HepG2 (cell line): Measurements from ENCODE around the gene ZMAT2. TPM values are rescaled to one million over a fixed set of nuclear protein-coding genes. Genes with fewer than 3 reads are reported as not detected.

Experiments used
- RAD51 ChIP-seq: fragments of 450-650 bp; IDR thresholded peaks from 2 replicates; pipeline ENCODE4 v1.6.1; 2016; ENCODE audit warnings: borderline replicate concordance
- RBM22 ChIP-seq: fragments of 200-400 bp; formaldehyde crosslinking; optimal IDR thresholded peaks from 2 replicates; pipeline ENCODE3; 2017; ENCODE audit warnings: mild to moderate bottlenecking, low read length, moderate library complexity
- REXO4 ChIP-seq: sonication (generic); formaldehyde crosslinking; IDR thresholded peaks from 2 replicates; pipeline ENCODE4 v1.8.0; 2022; ENCODE audit warnings: missing genetic modification reagents, mild to moderate bottlenecking, borderline replicate concordance
- RFX5 ChIP-seq: IDR thresholded peaks from 2 replicates; pipeline ENCODE4 v1.6.1; 2011; ENCODE audit warnings: low read depth, low read length, improper control_type of control experiment
- ZBTB21 ChIP-seq: sonication (generic); formaldehyde crosslinking; IDR thresholded peaks from 2 replicates; pipeline ENCODE4 v1.4.0; 2020; ENCODE audit warnings: missing genetic modification reagents
- ZKSCAN1 ChIP-seq: fragments of 150-350 bp; IDR thresholded peaks from 2 replicates; pipeline ENCODE4 v1.6.1; 2014; ENCODE audit warnings: low read length
- ZMYM4 ChIP-seq: sonication (generic); formaldehyde crosslinking; IDR thresholded peaks from 2 replicates; pipeline ENCODE4 v1.8.1; 2023; ENCODE audit warnings: mild to moderate bottlenecking, missing genetic modification reagents
- ZNF256 ChIP-seq: sonication (generic); formaldehyde crosslinking; conservative IDR thresholded peaks from 2 replicates; pipeline ENCODE4 v1.4.0; 2020; ENCODE audit warnings: missing genetic modification reagents
- ZNF597 ChIP-seq: sonication (generic); formaldehyde crosslinking; IDR thresholded peaks from 2 replicates; pipeline ENCODE4 v1.5.0; 2020; ENCODE audit warnings: missing genetic modification reagents
- ZNF891 ChIP-seq: sonication (generic); formaldehyde crosslinking; IDR thresholded peaks from 2 replicates; pipeline ENCODE4 v1.5.0; 2020; ENCODE audit warnings: mild to moderate bottlenecking, missing genetic modification reagents
- polyA plus RNA-seq, 8 experiments: library from polyadenylated mRNA; depleted of rRNA in 3 of 8; stranded (reverse) in 7 of 8; unstranded in 1 of 8; fragments of >200 nt; fragmentation: Illumina TruSeq in 4 of 8; extraction: Trizol in 4 of 8; gene quantifications; 2 replicates each; pipeline versions ENCODE4 v1.2.1 to v1.2.3, GENCODE V29; 2011 to 2016; ENCODE audit warnings: low read depth in 4 of 8, missing spikeins in 1 of 8, mixed read lengths in 1 of 8; ENCODE audit not compliant: insufficient read depth in 1 of 8
- total RNA-seq, 5 experiments: library from RNA; depleted of rRNA; stranded (reverse); fragments of >200 nt; fragmentation: Illumina TruSeq; extraction: Trizol; gene quantifications; 2 replicates each; pipeline ENCODE4 v1.2.3, GENCODE V29; 2016; ENCODE audit warnings: low read depth in 1 of 5
- TF ChIP-seq, protein P1 (sequence below), 2 experiments: IDR thresholded peaks; 2 replicates each; pipeline ENCODE4 v1.6.1; 2011 to 2012; ENCODE audit warnings: low read length in 2 of 2, borderline replicate concordance in 1 of 2, low read depth in 1 of 2, mild to moderate bottlenecking in 1 of 2, moderate library complexity in 1 of 2
- TF ChIP-seq, protein P2 (sequence below): sonication (generic); formaldehyde crosslinking; IDR thresholded peaks from 2 replicates; pipeline ENCODE4 v1.4.0; 2020; ENCODE audit warnings: mild to moderate bottlenecking, missing genetic modification reagents
- TF ChIP-seq, protein P3 (sequence below): IDR thresholded peaks from 2 replicates; pipeline ENCODE4 v1.6.1; 2016; ENCODE audit warnings: low read depth, control low read depth
- TF ChIP-seq, protein P4 (sequence below): sonication (generic); formaldehyde crosslinking; IDR thresholded peaks from 2 replicates; pipeline ENCODE4 v1.4.0; 2020; ENCODE audit warnings: mild to moderate bottlenecking, missing genetic modification reagents
- TF ChIP-seq, protein P5 (sequence below): sonication (generic); formaldehyde crosslinking; conservative IDR thresholded peaks from 2 replicates; pipeline ENCODE4 v1.8.1; 2023; ENCODE audit warnings: missing genetic modification reagents
- TF ChIP-seq, protein P6 (sequence below): sonication (generic); formaldehyde crosslinking; IDR thresholded peaks from 2 replicates; pipeline ENCODE4 v1.4.0; 2020; ENCODE audit warnings: missing genetic modification reagents, mild to moderate bottlenecking, borderline replicate concordance

The ZMAT2 gene
- total and polyA plus RNA-seq, 2 of the 13 experiments (the other 11 are each of a cell fraction or from before 2014, with no cell fraction given), result 35.4 to 92.8 TPM

- TF ChIP-seq ZNF891, result 0 out of 2 replicates have a peak, but pooled peaks have one; percentile 33
- TF ChIP-seq, protein P1, sequence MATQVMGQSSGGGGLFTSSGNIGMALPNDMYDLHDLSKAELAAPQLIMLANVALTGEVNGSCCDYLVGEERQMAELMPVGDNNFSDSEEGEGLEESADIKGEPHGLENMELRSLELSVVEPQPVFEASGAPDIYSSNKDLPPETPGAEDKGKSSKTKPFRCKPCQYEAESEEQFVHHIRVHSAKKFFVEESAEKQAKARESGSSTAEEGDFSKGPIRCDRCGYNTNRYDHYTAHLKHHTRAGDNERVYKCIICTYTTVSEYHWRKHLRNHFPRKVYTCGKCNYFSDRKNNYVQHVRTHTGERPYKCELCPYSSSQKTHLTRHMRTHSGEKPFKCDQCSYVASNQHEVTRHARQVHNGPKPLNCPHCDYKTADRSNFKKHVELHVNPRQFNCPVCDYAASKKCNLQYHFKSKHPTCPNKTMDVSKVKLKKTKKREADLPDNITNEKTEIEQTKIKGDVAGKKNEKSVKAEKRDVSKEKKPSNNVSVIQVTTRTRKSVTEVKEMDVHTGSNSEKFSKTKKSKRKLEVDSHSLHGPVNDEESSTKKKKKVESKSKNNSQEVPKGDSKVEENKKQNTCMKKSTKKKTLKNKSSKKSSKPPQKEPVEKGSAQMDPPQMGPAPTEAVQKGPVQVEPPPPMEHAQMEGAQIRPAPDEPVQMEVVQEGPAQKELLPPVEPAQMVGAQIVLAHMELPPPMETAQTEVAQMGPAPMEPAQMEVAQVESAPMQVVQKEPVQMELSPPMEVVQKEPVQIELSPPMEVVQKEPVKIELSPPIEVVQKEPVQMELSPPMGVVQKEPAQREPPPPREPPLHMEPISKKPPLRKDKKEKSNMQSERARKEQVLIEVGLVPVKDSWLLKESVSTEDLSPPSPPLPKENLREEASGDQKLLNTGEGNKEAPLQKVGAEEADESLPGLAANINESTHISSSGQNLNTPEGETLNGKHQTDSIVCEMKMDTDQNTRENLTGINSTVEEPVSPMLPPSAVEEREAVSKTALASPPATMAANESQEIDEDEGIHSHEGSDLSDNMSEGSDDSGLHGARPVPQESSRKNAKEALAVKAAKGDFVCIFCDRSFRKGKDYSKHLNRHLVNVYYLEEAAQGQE (IDR thresholded peaks at IDR 0.05; ENCODE audit: borderline replicate concordance in 1 of 2, low read depth in 1 of 2, low read length in 2 of 2), result no peak; a peak in 1 of 4 replicates
- TF ChIP-seq ZNF256 (CRISPR knock-in tag), result peak; percentile 38; the same call in 1 of the 2 replicates
- no peak for TF ChIP-seq RBM22
- peak; percentile 9; the same call in 1 of the 2 replicates for TF ChIP-seq RFX5
- TF ChIP-seq, protein P2, sequence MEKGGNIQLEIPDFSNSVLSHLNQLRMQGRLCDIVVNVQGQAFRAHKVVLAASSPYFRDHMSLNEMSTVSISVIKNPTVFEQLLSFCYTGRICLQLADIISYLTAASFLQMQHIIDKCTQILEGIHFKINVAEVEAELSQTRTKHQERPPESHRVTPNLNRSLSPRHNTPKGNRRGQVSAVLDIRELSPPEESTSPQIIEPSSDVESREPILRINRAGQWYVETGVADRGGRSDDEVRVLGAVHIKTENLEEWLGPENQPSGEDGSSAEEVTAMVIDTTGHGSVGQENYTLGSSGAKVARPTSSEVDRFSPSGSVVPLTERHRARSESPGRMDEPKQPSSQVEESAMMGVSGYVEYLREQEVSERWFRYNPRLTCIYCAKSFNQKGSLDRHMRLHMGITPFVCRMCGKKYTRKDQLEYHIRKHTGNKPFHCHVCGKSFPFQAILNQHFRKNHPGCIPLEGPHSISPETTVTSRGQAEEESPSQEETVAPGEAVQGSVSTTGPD (CRISPR knock-in tag), result no peak
- no peak for TF ChIP-seq REXO4 (CRISPR knock-in tag)
- TF ChIP-seq, protein P3, sequence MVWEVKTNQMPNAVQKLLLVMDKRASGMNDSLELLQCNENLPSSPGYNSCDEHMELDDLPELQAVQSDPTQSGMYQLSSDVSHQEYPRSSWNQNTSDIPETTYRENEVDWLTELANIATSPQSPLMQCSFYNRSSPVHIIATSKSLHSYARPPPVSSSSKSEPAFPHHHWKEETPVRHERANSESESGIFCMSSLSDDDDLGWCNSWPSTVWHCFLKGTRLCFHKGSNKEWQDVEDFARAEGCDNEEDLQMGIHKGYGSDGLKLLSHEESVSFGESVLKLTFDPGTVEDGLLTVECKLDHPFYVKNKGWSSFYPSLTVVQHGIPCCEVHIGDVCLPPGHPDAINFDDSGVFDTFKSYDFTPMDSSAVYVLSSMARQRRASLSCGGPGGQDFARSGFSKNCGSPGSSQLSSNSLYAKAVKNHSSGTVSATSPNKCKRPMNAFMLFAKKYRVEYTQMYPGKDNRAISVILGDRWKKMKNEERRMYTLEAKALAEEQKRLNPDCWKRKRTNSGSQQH (CRISPR knock-in tag), result no peak
- TF ChIP-seq, protein P4, sequence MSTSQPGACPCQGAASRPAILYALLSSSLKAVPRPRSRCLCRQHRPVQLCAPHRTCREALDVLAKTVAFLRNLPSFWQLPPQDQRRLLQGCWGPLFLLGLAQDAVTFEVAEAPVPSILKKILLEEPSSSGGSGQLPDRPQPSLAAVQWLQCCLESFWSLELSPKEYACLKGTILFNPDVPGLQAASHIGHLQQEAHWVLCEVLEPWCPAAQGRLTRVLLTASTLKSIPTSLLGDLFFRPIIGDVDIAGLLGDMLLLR (CRISPR knock-in tag), result no peak
- TF ChIP-seq, protein P5, sequence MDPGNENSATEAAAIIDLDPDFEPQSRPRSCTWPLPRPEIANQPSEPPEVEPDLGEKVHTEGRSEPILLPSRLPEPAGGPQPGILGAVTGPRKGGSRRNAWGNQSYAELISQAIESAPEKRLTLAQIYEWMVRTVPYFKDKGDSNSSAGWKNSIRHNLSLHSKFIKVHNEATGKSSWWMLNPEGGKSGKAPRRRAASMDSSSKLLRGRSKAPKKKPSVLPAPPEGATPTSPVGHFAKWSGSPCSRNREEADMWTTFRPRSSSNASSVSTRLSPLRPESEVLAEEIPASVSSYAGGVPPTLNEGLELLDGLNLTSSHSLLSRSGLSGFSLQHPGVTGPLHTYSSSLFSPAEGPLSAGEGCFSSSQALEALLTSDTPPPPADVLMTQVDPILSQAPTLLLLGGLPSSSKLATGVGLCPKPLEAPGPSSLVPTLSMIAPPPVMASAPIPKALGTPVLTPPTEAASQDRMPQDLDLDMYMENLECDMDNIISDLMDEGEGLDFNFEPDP (CRISPR knock-in tag), result no peak
- TF ChIP-seq ZKSCAN1, result no peak
- no peak for TF ChIP-seq ZNF597
- TF ChIP-seq RAD51, result no peak
- TF ChIP-seq, protein P6, sequence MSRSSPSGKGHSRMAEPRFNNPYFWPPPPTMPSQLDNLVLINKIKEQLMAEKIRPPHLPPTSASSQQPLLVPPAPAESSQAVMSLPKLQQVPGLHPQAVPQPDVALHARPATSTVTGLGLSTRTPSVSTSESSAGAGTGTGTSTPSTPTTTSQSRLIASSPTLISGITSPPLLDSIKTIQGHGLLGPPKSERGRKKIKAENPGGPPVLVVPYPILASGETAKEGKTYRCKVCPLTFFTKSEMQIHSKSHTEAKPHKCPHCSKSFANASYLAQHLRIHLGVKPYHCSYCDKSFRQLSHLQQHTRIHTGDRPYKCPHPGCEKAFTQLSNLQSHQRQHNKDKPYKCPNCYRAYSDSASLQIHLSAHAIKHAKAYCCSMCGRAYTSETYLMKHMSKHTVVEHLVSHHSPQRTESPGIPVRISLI (CRISPR knock-in tag), result no peak; the same call in 1 of the 2 replicates
- TF ChIP-seq ZMYM4, result peak; percentile 83
- TF ChIP-seq ZBTB21 (CRISPR knock-in tag), result no peak
These were observed 9.0 kb upstream of the ZMAT2 start, which contains the start of the genes HARS1 and HARS2 (continued) for GRCh38 chr5:140690941-140691924.
